SKM-1 (cell line): Measurements from ENCODE around the gene DIABLO.
A peak's percentile ranks its signal among the peaks of the same experiment; 100 is the strongest.
"Not testable (repeated sequence)": the region's sequence is repeated elsewhere in the genome, so short reads cannot be mapped to it uniquely, and the experiment has no call there.

ENCODE experiments used
- DNase-seq: peaks from one replicate; lab custom pipeline; 2025; ENCODE audit not compliant: unreplicated experiment; lab: John Stamatoyannopoulos, UW

The DIABLO gene

DNA sequence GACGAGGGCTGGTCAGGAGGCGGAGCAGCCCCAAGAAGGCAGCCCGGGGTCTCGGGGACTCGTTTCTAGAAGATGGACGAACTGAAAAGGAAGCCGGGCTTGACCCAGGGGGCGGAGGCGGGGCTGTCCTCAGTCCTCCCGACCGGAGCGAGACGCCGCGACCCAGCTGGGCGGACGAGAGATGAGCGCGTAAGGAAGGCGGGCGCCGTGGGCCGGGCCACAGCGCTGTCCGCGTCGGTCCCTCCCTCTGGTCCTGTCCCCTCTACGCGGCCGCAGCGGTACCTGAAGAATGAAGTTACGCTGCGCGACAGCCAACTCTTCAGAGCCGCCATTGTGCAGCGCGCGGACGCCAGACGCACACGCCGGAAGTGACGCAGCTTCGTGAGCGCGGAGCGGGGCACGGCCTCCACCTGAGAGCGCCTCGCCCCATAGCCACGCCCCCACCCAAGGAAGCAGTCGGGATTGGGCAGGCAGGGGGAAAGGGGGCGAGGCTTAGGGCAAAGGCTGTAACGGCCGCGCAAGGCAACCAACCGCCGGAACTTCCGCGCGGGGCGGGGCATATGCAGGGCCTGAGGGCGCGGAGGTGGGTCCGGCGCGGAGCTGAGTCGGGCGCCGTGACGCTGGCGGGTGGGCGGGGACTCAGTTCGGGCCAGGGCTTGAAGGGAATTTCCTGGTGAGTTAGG lies at the start of gene DIABLO:
TSS of gene DIABLO (minus strand) at position 370 of the 683 bp plus-strand sequence. CDS start at position 332, 38 bp downstream.
- DNase-seq, result peak; percentile 75

GRCh38 chr12:122275459-122275858 lies 49.6 kb upstream of the DIABLO start:
- no peak for DNase-seq

- DNase-seq, result peak; percentile 16
Measured at GRCh38 chr12:122266230-122266901, 40.5 kb upstream of the DIABLO start, which contains the start of gene VPS33A. Gene VPS33A, minus strand, starts transcription at chr12:122266494. Its CDS starts 86 bp downstream, at chr12:122266408.

GRCh38 chr12:122265886-122266229 lies 40.0 kb upstream of the DIABLO start:
- no peak for DNase-seq

DNA sequence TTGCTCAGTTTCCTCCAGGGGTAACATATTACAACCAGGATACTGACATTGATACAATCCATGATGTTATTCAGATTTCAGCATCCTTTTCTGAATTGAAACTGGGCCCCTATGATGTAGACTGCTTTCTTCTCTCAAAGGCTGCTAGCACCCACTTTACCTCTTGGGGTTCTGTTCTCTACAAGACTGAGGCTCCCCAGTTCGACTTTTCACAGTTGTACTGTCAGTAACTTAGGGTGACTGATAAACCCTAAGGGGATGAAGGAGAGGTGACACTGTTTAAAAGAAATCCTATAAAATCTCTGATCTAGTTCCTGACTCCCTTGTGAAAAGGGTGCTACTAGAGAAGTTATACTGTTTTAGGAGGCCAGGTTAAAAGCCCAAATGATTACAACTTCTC lies 39.6 kb upstream of the DIABLO start:
- DNase-seq, result no peak

DNA sequence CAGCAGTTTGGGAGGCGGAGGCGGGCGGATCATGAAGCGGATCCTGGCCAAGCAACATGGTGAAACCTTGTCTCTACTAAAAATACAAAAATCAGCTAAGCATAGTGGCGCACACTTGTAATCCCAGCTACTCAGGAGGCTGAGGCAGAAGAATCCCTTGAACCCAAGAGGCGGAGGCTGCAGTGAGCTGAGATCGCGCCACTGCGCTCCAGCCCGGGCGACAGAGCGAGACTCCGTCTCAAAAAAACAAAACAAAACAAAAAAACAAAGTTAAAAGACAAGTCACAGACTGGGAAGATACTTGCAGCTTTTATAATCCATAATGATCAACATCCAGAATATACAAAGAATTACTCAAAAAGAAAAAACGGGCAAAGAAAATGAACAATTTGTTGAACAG lies 34.9 kb upstream of the DIABLO start:
- DNase-seq, result not testable (repeated sequence)

DNA sequence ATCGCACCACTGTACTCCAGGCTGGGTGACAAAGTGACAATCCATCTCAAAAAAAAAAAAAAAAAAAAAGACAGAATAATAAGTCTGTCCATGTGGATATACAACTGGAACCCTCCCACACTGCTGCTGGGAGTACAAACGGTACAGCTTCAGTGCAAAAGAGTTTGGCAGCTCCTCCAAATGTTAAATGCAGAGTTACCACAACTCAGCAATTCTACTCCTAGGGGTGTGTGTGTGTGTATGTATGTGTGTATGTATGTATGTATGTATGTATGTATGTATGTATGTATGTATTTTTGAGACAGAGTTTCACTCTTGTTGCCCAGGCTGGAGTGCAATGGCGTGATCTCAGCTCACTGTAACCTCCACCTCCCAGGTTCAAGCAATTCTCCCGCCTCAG lies 33.1 kb upstream of the DIABLO start:
- DNase-seq, result not testable (repeated sequence)

DNA sequence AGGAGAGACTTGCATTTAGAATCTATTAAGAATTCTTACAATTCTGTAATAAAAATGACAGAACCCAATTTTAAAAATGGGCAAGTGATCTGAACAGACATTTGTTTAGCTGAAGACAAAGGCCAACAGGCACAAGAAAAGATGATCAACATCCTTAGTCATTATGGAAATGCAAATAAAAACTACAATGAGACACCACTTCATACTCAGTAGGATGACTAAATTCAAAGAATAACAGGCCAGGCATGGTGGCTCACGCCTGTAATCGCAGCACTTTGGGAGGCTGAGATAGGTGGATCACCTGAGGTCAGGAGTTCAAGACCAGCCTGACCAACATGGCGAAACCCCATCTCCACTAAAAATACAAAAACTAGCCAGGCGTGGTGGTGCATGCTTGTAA lies 32.6 kb upstream of the DIABLO start:
- DNase-seq, result not testable (repeated sequence)

DNA sequence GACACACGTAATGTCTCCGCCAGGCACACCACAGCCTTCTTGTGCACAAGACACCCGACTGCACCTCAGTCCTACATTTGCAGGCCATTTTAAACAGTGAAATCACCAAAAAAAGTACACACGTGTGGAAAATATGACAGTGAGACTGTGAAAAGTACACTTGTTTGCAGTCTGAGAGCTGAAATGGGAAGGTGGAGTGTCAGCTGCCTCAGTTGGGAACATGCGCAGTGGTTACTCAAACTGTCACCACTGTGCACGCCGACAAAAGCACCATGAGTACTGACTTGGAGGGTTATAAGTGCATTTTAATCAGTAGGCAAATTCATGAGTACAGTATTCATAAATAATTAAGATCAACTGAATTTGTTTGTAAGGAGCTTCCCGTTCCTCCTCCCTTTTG lies 24.7 kb upstream of the DIABLO start:
- DNase-seq, result no peak

DNA sequence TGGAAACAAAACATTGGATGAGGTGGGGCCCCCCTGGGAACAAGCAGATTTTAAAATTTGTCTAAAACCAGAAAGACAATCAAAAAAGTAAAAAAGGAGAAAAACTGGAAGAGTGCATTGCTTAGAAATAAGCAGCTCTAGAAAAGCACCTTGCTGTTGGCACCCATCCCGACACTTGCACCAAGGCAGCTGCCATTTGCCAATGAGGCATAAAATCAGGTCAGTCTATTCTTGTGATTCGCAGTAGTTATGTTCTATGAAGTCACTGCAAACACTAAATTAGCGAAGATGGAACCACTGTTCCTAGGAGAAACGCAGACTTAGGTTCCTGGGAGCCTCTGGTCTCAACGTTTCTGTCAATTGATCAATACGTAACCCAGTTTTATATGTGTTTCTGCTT lies 24.2 kb upstream of the DIABLO start:
- no peak for DNase-seq

DNA sequence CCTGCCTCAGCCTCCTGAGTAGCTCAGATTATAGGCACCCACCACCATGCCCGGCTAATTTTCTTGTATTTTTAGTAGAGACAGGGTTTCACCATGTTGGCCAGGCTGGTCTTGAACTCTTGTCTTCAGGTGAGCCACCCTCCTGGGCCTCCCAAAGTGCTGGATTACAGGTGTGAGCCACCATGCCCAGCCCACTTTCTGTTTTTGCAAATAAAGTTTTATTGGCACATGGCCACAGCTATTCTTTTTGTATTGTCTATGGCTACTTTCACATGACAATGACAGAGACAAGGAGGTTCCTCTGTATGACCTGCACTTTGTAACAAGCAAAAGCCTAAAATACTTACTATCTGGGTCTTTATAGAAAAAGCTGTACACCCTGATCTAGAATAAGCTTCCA lies 19.7 kb upstream of the DIABLO start:
- DNase-seq, result no peak

DNA sequence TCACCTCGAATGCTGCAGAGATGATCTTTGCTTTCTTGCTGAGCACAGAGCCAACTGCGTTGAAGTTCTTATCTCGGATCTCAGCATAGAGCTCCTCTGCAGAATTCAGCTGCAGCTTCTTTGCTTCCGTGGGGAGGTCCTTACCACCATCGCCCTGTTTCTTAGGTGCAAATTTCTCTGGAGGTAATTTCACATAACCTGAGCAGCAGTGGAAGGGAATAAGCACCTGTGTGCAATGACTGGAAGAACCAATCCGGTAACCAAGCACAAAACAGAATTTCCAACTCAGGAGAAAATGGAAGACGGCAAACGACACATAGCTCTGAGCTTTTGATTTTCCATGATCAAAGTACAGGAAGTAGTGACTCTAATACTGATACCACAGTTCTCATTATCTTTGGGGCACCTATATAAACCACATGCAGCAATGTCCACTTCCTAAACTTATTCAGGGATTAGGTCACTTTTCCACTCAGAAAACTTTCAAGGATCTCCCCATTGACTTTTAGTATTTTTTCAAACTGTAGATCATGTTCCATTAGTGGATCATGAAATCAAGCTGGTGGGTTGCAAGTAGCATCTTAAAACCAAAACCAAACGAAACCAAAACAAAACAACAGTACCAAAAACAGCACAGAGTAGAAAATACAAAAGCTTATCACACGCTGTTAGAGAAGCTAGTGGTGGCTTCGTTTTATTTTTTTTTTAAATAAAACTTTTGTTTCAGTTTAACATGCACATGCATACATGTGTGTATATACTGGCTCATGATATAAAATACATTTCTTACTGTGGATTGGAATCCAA lies 18.9 kb upstream of the DIABLO start:
- no peak for DNase-seq

DNA sequence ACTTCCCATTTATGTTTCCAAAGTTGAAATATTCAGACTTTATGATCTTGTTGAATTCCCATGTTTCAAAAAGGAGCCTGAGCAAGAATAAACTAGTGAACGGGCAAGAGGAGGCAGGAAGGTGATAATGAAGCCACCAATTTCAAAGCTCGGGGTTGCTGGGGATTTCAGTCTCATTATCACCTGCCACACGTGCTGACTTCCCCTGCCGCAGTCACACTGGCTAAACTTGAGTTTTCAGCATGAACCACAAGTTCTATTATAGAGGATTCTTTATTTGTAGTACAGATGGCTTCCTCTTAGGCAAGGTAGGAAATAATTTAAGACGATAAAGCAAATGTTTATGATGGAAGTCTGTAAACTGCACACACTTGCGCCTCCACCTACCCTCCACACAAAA lies 18.1 kb upstream of the DIABLO start:
- DNase-seq, result no peak

DNA sequence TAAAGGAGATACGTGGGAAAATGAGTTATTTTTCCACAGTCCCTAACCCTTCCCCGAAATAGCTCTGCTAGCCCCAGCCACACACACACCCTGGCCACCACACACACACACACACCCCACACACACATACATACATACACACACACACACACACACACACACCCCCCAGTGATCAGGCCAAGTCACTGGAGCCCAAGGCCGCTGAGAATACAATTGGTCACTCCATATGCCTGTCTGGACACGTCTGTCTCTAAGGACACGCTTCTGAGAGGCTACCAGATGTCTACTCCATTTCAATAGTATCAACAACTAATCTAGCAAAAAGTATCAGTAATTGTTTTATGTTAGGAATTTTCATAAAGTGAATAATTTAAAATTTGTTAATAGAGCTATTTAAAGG lies 13.0 kb upstream of the DIABLO start:
- no peak for DNase-seq

DNA sequence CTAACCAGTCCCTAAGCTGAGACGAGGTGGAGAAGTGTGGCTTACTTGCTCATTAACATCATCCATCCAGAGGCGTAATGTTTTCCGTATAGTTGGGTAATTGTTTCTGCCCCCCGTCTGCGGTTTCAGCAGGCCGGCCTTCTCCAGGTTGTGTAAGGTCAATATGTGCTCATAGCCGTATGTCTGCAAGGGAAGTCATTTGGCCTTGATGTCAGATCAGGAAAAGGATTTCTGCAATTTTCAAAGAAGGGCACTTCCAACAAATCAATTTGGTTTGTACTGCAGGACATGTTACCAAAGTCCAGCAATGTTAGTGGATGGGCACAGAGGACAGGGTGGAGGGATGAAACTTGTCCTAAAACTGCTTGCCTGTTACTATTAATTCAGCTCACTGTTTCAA lies 9.9 kb upstream of the DIABLO start:
- DNase-seq, result no peak

DNA sequence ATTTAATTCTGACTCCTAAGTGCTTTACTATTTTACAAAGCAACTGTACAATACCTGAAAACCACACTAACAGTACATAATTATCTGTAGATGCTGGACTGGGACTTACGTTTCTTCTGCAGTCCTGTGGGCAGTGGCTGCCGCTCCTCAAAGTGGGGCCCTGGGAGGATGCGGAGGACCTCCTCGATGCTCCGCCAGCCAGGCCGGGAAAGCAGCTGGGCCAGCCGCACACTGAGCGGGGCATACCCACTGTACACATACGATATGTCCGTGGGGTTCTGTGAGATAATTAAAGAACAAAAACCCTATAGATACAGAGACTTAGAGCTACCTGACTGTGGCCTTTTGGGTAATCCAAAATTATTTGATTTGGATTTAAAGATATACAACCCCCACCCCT lies 6.8 kb upstream of the DIABLO start:
- DNase-seq, result no peak

GRCh38 chr12:122230798-122231197 lies 4.9 kb upstream of the DIABLO start:
- DNase-seq, result no peak

GRCh38 chr12:122228092-122228491 lies 2.2 kb upstream of the DIABLO start:
- no peak for DNase-seq

DNA sequence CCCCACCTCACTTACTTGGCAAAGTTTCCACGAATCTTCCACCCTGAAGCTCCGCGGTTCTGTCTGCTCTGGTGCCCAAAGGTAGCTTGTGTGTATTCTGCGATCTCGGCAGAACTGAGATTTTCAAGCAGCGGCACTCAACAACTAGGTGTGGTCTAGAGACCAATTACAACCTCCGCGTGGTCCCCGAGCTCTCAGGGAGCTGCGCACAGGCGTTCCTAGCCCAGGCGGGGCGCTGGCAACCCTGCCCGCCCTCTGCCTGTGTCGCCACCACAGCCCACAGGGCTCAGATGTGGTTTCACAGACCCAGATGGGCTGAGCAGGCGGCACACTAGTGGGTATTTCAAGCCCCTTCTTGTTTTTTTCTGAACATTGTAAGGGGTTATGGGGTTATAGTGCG lies 1.5 kb upstream of the DIABLO start:
- DNase-seq, result no peak

DNA sequence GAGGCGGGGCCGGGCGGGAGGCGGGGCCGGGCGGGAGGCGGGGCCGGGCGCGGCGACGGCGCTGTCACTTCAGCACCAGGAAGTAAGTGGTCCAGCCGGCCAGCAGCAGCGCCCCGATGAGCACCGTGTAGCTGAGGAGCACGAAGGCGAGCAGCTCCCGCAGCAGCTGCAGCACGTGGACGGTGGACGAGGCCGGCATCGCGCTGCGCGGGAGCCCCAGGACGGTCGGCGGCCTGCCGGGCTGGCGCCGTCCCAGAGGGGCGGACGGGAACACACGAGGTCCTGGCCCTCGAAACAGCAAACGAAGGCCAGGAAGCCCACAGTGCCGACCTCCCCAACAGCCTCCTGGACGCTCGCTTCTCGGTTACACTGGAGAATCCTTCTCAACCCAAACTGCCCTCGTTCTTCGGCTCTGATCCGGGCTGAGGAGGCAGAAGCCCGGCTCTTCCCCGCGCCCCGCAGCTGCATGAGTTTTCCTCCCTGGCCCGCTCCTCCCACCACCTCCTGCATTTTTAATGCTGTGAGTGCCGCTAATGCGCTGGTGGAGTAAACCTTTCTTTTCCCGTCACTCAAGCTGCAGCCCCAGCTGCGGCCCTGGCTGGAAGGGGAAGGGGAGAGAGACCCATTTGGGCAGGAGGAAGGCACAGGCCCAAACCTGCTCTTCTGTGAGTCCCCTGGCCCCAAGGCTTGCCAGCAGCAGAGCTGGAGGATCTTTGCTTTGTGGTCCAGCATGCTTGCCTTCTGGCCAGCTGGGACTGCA lies 694 bp upstream of the DIABLO start:
- no peak for DNase-seq

DNA sequence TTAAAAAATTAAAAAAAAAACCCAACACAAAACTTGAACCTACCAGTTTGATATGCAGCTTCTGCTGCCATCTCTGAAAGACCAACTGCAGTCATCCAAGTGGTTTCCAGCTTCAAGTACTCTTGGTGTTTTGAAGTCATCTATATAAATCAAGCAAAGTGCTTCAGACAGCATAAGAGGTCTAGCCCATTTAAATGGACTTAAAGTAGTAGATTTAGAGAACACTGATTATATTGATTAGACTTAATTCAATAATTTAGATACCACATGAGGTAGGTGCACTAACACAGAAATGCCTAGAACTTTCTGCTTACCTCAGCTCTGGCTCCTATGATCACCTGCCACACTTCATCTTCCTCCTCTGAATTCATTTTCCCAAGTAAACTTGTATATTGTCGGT lies 9.4 kb downstream of the DIABLO start:
- no peak for DNase-seq
